ENCODE data around the gene HOMEZ.
"Not testable (repeated sequence)": the region's sequence is repeated elsewhere in the genome, so short reads cannot be mapped to it uniquely, and the experiment has no call there.

Gene HOMEZ

DNA sequence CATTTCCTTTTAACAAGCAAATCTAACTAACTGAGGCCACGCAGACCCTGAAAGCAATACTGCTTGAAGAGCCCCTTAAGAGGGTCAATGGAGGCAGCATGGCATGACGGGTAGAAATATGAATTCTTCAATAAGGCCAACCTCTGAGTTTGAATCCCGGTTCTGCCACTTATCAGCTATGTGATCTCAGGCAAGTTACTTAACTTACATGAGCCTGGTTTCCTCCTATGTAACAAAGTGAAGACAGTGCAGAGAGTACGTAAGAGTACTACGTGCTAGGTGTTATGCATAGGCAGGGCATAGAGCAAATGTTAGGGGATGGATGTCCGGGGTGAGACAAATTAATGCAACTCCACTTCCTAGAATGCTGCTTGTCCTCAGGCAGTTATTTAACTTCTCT lies 4.7 kb downstream of the HOMEZ start (continued):
- no peak for TF ChIP-seq ZNF660 (tag by site-specific recombination; IDR thresholded peaks at IDR 0.05)
- TF ChIP-seq, protein P1, sequence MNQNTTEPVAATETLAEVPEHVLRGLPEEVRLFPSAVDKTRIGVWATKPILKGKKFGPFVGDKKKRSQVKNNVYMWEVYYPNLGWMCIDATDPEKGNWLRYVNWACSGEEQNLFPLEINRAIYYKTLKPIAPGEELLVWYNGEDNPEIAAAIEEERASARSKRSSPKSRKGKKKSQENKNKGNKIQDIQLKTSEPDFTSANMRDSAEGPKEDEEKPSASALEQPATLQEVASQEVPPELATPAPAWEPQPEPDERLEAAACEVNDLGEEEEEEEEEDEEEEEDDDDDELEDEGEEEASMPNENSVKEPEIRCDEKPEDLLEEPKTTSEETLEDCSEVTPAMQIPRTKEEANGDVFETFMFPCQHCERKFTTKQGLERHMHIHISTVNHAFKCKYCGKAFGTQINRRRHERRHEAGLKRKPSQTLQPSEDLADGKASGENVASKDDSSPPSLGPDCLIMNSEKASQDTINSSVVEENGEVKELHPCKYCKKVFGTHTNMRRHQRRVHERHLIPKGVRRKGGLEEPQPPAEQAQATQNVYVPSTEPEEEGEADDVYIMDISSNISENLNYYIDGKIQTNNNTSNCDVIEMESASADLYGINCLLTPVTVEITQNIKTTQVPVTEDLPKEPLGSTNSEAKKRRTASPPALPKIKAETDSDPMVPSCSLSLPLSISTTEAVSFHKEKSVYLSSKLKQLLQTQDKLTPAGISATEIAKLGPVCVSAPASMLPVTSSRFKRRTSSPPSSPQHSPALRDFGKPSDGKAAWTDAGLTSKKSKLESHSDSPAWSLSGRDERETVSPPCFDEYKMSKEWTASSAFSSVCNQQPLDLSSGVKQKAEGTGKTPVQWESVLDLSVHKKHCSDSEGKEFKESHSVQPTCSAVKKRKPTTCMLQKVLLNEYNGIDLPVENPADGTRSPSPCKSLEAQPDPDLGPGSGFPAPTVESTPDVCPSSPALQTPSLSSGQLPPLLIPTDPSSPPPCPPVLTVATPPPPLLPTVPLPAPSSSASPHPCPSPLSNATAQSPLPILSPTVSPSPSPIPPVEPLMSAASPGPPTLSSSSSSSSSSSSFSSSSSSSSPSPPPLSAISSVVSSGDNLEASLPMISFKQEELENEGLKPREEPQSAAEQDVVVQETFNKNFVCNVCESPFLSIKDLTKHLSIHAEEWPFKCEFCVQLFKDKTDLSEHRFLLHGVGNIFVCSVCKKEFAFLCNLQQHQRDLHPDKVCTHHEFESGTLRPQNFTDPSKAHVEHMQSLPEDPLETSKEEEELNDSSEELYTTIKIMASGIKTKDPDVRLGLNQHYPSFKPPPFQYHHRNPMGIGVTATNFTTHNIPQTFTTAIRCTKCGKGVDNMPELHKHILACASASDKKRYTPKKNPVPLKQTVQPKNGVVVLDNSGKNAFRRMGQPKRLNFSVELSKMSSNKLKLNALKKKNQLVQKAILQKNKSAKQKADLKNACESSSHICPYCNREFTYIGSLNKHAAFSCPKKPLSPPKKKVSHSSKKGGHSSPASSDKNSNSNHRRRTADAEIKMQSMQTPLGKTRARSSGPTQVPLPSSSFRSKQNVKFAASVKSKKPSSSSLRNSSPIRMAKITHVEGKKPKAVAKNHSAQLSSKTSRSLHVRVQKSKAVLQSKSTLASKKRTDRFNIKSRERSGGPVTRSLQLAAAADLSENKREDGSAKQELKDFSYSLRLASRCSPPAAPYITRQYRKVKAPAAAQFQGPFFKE (tag by site-specific recombination; IDR thresholded peaks at IDR 0.05; ENCODE audit: borderline replicate concordance): no peak
- TF ChIP-seq, protein P2, sequence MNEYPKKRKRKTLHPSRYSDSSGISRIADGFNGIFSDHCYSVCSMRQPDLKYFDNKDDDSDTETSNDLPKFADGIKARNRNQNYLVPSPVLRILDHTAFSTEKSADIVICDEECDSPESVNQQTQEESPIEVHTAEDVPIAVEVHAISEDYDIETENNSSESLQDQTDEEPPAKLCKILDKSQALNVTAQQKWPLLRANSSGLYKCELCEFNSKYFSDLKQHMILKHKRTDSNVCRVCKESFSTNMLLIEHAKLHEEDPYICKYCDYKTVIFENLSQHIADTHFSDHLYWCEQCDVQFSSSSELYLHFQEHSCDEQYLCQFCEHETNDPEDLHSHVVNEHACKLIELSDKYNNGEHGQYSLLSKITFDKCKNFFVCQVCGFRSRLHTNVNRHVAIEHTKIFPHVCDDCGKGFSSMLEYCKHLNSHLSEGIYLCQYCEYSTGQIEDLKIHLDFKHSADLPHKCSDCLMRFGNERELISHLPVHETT (tag by site-specific recombination; IDR thresholded peaks at IDR 0.05): no peak

DNA sequence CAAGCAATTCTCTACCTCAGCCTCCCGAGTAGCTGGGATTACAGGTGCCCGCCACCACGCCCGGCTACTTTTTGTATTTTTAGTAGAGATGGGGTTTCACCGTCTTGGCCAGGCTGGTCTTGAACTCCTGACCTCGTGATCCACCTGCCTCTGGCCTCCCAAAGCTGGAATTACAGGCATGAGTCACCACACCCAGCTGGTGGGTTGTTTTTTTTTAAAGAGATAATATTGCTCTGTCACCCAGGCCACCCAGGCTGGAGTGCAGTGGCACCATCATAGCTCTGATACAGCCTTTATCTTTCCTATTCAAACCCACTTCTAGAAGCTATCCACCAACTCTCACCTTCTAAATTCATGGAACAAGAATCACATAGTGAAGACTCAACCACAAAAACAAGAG lies 8.0 kb downstream of the HOMEZ start:
- not testable (repeated sequence) for H3K9me3 ChIP-seq (ENCODE audit: control insufficient read depth, insufficient read depth, low read depth, low read length); H3K4me1 ChIP-seq (ENCODE audit: control insufficient read depth, insufficient read depth, low read length); H3K4me3 ChIP-seq (ENCODE audit: low read depth, low read length); H3K27ac ChIP-seq (ENCODE audit: extremely low read depth, low read depth, low read length)
- CTCF ChIA-PET: interaction anchor here (0.6 to 2.0 kb wide), 3 partner anchors 10 to 71 kb away, joined by 3 to 8 read pairs (median 4); no protein-coding TSS in a partner anchor
- H3K36me3 ChIP-seq (ENCODE audit: control insufficient read depth in 2 of 2, insufficient read depth in 1 of 2, low read length in 2 of 2): peaks cover 0 to 14% of the 10 kb centered on the region in 2 experiments; a peak in 1 of 3 replicates
- POLR2A ChIA-PET: interaction anchor here (1.8 kb wide), 1 partner anchor 49 kb away, joined by 5 read pairs; no protein-coding TSS in a partner anchor

DNA sequence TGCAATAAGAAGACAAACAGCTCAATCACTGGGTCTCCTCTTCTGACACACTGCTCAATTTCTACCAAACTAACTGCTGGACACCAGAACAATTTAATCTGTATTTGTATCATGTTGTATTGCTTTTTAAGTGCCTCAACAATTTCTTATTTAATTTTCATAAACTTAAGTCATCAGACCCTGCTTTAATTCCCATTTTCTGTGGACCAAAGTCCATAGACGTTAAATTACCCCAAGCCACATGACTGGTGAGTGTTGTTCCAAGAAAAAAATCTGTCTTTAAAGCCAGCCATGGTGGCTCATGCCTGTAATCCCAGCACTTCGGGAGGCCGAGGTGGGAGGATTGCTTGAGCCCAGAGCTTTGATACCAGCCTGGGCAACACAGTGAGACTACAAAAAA lies 8.7 kb downstream of the HOMEZ start:
- POLR2A ChIA-PET: interaction anchor here (1.8 kb wide), 1 partner anchor 49 kb away, joined by 5 read pairs; no protein-coding TSS in a partner anchor
- peaks cover 0 to 14% of the 10 kb centered on the region in 2 experiments; a peak in 1 of 3 replicates for H3K36me3 ChIP-seq (ENCODE audit: control insufficient read depth in 2 of 2, insufficient read depth in 1 of 2, low read length in 2 of 2)

More for the DNA sequence above, 8.7 kb downstream of the HOMEZ start:
- no peaks in the 10 kb centered on the region for H3K9me3 ChIP-seq (ENCODE audit: control insufficient read depth, insufficient read depth, low read depth, low read length)
- 0 out of 2 replicates have a peak, but pooled peaks cover 3% of the 10 kb centered on the region for H3K4me1 ChIP-seq (ENCODE audit: control insufficient read depth, insufficient read depth, low read length)
- no peak for TF ChIP-seq WT1 (tag by site-specific recombination; IDR thresholded peaks at IDR 0.05)
- TF ChIP-seq ZNF837 (tag by site-specific recombination; IDR thresholded peaks at IDR 0.05): no peak
- no peak for TF ChIP-seq KLF10 (tag by site-specific recombination; IDR thresholded peaks at IDR 0.05)
- TF ChIP-seq, protein P3, sequence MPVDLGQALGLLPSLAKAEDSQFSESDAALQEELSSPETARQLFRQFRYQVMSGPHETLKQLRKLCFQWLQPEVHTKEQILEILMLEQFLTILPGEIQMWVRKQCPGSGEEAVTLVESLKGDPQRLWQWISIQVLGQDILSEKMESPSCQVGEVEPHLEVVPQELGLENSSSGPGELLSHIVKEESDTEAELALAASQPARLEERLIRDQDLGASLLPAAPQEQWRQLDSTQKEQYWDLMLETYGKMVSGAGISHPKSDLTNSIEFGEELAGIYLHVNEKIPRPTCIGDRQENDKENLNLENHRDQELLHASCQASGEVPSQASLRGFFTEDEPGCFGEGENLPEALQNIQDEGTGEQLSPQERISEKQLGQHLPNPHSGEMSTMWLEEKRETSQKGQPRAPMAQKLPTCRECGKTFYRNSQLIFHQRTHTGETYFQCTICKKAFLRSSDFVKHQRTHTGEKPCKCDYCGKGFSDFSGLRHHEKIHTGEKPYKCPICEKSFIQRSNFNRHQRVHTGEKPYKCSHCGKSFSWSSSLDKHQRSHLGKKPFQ (tag by site-specific recombination; IDR thresholded peaks at IDR 0.05): no peak
- TF ChIP-seq ZNF146 (tag by site-specific recombination; IDR thresholded peaks at IDR 0.05): no peak
- TF ChIP-seq BCL11B (tag by site-specific recombination; IDR thresholded peaks at IDR 0.05; ENCODE audit: low read depth): no peak
- TF ChIP-seq, protein P4, sequence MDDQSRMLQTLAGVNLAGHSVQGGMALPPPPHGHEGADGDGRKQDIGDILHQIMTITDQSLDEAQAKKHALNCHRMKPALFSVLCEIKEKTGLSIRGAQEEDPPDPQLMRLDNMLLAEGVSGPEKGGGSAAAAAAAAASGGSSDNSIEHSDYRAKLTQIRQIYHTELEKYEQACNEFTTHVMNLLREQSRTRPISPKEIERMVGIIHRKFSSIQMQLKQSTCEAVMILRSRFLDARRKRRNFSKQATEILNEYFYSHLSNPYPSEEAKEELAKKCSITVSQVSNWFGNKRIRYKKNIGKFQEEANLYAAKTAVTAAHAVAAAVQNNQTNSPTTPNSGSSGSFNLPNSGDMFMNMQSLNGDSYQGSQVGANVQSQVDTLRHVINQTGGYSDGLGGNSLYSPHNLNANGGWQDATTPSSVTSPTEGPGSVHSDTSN (CRISPR knock-in tag; IDR thresholded peaks at IDR 0.05): no peak
- TF ChIP-seq, protein P5, sequence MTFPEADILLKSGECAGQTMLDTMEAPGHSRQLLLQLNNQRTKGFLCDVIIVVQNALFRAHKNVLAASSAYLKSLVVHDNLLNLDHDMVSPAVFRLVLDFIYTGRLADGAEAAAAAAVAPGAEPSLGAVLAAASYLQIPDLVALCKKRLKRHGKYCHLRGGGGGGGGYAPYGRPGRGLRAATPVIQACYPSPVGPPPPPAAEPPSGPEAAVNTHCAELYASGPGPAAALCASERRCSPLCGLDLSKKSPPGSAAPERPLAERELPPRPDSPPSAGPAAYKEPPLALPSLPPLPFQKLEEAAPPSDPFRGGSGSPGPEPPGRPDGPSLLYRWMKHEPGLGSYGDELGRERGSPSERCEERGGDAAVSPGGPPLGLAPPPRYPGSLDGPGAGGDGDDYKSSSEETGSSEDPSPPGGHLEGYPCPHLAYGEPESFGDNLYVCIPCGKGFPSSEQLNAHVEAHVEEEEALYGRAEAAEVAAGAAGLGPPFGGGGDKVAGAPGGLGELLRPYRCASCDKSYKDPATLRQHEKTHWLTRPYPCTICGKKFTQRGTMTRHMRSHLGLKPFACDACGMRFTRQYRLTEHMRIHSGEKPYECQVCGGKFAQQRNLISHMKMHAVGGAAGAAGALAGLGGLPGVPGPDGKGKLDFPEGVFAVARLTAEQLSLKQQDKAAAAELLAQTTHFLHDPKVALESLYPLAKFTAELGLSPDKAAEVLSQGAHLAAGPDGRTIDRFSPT (tag by site-specific recombination; IDR thresholded peaks at IDR 0.05): no peak
- TF ChIP-seq YY1 (tag by site-specific recombination; IDR thresholded peaks at IDR 0.05): no peak
- TF ChIP-seq, protein P6, sequence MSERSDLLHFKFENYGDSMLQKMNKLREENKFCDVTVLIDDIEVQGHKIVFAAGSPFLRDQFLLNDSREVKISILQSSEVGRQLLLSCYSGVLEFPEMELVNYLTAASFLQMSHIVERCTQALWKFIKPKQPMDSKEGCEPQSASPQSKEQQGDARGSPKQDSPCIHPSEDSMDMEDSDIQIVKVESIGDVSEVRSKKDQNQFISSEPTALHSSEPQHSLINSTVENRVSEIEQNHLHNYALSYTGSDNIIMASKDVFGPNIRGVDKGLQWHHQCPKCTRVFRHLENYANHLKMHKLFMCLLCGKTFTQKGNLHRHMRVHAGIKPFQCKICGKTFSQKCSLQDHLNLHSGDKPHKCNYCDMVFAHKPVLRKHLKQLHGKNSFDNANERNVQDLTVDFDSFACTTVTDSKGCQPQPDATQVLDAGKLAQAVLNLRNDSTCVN (tag by site-specific recombination; optimal IDR thresholded peaks at IDR 0.05): no peak
- H3K27ac ChIP-seq (ENCODE audit: extremely low read depth, low read depth, low read length): no peak overlapping the region
- no peak overlapping the region for H3K4me3 ChIP-seq (ENCODE audit: low read depth, low read length)
- CTCF ChIA-PET: interaction anchor here (1.5 to 2.0 kb wide), 2 partner anchors 10 to 24 kb away, joined by 4 to 8 read pairs; no protein-coding TSS in a partner anchor
